ENCODE results near the gene PLD2. TPM values are rescaled to one million over a fixed set of nuclear protein-coding genes. Genes with fewer than 3 reads are reported as not detected.

Gene PLD2, protein sequence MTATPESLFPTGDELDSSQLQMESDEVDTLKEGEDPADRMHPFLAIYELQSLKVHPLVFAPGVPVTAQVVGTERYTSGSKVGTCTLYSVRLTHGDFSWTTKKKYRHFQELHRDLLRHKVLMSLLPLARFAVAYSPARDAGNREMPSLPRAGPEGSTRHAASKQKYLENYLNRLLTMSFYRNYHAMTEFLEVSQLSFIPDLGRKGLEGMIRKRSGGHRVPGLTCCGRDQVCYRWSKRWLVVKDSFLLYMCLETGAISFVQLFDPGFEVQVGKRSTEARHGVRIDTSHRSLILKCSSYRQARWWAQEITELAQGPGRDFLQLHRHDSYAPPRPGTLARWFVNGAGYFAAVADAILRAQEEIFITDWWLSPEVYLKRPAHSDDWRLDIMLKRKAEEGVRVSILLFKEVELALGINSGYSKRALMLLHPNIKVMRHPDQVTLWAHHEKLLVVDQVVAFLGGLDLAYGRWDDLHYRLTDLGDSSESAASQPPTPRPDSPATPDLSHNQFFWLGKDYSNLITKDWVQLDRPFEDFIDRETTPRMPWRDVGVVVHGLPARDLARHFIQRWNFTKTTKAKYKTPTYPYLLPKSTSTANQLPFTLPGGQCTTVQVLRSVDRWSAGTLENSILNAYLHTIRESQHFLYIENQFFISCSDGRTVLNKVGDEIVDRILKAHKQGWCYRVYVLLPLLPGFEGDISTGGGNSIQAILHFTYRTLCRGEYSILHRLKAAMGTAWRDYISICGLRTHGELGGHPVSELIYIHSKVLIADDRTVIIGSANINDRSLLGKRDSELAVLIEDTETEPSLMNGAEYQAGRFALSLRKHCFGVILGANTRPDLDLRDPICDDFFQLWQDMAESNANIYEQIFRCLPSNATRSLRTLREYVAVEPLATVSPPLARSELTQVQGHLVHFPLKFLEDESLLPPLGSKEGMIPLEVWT
- total RNA-seq = 10 to 100 TPM; 22.2 to 30.3 TPM
- long read RNA-seq, donor 1, partial matches to known transcripts = 4 of 9 reads
- long read RNA-seq, donor 1, other reads (novel, unspliced or antisense) = 2 of 9 reads
- long read RNA-seq, donor 2, transcript PLD2-201 (25 exons, 3,503 nt) = major isoform, 6 of 17 reads
- long read RNA-seq, donor 2, partial matches to known transcripts = 5 of 17 reads
- long read RNA-seq, donor 2, other reads (novel, unspliced or antisense) = 2 of 17 reads

- DNase-seq (ENCODE audit: low spot score) = peak; percentile 95
- intact Hi-C loops (cut with DNase I) = no loop called here
Observed at GRCh38 chr17:4806777-4807604, at the start of gene PLD2. PLD2 (plus strand) TSS chr17:4807152; CDS start chr17:4807773, 621 bp downstream.

DNA sequence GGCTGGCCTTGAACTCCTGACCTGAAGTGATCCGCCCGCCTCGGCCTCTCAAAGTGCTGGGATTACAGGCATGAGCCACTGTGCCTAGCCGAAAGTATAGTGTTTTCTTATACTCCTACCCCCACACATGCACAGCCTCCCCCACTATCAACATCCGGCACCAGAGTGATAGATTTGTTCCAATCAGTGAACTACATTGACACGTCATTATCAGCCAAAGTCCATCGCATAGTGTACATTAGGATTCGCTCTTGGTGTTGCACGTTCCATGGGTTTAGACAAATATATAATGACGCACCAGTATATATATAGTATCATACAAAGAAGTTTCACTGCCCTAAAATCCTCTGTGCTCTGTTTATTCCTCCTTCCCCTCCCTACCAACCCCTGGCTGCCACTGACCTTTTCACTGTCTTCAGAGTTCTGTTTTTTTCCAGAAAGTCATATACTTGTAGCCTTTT, 47.1 kb upstream of the PLD2 start:
- intact Hi-C loops (cut with DNase I) = no loop called here
- no peak for DNase-seq (ENCODE audit: low spot score)

- no peak for DNase-seq (ENCODE audit: low spot score)
- intact Hi-C loops (cut with DNase I) = no loop called here
Observed at GRCh38 chr17:4764595-4764994, 42.4 kb upstream of the PLD2 start.

DNA sequence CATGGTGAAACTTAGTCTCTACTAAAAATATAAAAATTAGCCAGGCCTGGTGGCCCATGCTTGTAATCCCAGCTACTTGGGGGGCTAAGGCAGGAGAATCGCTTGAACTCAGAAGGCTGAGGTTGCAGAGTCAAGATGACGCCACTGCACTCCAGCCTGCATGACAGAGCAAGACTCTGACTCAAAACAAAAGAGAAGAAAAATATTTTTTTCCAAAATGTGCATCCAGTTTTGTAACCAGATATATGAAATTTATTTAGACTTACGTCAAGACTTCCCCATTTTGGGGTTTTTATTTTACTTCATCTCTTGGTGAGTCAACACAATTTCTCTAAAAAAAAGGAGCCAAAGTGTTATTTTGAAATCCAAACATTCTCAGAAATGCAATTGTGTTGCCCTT, 40.8 kb upstream of the PLD2 start:
- DNase-seq (ENCODE audit: low spot score) = no peak
- intact Hi-C loops (cut with DNase I) = no loop called here

DNA sequence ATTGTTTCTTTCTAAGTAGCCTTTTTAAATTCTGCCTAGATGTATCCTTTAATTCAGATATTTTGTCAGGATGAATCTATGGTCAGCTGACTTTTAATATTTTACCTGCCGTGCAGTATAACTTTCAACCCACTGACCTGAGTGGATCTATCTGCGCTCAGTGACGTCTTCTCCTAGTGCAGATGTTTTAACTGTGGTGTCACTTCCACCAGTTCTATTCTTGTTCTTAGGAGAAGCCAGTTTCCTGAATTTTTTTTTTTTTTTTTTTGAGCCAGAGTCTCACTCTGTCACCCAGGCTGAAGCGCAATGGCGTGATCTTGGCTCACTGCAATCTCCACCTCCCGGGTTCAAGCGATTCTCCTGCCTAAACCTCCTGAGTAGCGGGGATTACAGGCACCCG, 40.2 kb upstream of the PLD2 start:
- DNase-seq (ENCODE audit: low spot score) = no peak
- intact Hi-C loops (cut with DNase I) = no loop called here

GRCh38 chr17:4768298-4768697, 38.7 kb upstream of the PLD2 start:
- no peak for DNase-seq (ENCODE audit: low spot score)
- intact Hi-C loops (cut with DNase I) = no loop called here

DNA sequence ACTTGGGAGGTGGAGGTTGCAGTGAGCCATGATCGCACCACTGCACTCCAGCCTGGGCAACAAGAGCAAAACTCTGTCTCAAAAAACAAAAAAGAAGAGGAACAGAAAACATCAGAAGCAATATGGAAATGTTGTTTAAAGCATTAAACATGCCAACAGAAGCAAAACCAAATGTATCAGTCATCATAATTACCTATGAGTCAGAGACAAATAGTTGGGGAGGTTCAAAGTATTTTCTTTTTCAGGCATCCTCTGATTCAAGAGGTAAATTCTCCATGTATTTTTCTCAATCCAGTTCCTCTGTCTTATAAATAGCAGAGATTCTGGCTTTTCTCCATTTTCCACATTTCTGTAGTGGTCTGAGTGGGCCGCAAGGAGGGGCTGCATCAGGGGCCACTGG, 37.3 kb upstream of the PLD2 start:
- intact Hi-C loops (cut with DNase I) = no loop called here
- no peak for DNase-seq (ENCODE audit: low spot score)

DNA sequence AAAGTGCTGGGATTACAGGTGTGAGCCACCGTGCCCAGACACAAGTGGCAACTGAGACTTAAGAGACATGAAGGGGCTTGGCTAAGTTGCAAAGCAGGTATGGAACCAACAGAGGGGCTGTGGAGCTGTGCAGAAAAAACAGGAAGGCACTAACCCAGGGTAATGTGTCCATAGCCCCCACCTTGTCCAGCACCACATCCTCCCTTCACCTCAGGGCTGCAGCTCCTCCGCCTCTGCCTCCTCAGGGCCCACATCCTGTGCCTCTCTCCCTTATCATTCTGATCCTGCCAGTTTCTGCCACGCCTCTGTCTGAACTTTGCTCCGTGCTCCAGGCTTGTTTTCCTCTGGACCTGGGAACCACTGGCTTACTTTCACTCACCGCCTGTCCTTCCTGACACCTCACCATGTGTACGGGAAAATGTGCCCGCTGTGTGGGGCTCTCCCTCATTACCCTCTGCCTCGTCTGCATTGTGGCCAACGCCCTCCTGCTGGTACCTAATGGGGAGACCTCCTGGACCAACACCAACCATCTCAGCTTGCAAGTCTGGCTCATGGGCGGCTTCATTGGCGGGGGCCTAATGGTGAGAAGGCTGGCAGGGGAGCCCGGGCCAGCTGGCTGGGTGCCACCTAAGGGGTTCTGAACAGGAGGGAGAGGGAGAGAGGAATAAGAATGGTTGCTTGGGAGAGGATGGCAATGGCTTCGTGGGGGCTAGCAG, 35.3 kb upstream of the PLD2 start, which contains the start of gene TM4SF5:
TM4SF5 (plus strand) TSS at position 368 of the 716 bp plus-strand sequence; CDS start at position 405, 37 bp downstream.
- intact Hi-C loops (cut with DNase I) = no loop called here
- DNase-seq (ENCODE audit: low spot score) = no peak

DNA sequence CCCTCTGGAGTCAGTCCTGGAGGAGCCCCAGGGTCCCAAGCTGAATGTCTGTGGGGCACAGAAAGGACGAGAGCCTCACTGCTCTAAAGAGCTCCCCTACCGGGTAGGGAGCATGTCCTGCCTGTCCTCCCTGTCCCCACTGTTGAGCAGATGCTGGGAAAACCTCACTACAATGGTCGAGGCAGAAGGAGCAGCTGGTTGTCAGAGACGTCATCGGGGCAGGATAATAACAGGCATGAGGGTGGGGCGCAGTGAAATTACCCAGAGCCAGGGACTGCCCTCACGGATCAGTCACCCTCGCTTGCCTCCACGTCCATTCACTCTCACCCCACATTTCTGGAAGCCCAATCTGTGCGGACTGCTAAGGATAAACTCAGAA, 34.7 kb upstream of the PLD2 start:
- intact Hi-C loops (cut with DNase I) = no loop called here
- DNase-seq (ENCODE audit: low spot score) = no peak

DNA sequence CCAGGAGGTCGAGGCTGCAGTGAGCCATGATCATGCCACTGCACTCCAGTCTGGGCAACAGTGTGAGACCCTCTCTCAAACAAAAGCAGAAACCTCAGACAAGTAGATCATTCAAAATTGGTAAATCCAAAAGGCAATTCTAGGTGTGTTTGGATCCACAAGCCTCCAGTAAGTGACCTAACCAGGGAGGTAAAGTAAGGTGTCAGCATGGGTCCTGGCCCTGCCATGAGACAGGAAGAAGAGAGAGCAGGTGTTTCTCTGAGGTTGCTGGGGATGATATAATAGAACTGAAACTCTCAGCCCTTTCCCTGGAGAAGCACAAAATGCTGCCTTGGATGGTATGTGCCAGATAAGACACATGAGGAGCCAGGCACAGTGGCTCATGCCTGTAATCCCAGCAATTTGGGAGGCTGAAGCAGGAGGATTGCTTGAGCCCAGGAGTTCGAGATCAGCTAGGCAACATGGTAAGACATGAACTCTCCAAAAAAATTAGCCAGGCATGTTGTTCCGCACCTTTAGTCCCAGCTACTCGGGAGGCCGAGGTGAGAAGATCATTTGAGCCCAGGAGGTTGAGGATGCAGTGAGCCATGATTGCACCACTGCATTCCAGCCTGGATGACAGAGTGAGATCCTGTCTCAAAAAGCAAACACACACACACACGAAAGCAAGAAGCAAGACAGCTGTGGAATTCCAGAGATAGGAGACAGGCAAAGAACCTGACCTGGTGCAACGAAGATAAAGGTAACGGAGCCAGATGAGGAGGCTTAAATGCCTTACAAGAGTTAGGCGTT, 28.8 kb upstream of the PLD2 start:
- DNase-seq (ENCODE audit: low spot score) = no peak
- intact Hi-C loops (cut with DNase I) = no loop called here

GRCh38 chr17:4780325-4780955, 26.5 kb upstream of the PLD2 start:
- DNase-seq (ENCODE audit: low spot score) = no peak
- intact Hi-C loops (cut with DNase I) = no loop called here

DNA sequence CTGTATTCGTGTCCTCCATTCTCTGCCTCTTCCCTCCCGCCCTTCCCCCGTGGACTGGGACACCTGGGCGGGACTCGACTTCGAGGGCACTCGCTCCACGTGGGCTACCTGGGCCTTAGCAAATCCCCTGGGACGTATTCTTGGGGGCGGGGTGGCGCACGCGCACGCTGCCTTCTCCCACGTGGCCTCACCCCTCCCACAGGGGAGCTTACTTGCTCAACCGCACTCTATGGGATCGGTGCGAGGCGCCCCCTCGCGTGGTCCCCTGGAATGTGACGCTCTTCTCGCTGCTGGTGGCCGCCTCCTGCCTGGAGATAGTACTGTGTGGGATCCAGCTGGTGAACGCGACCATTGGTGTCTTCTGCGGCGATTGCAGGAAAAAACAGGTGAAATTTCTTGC, 24.3 kb upstream of the PLD2 start:
- intact Hi-C loops (cut with DNase I) = no loop called here
- no peak for DNase-seq (ENCODE audit: low spot score)

GRCh38 chr17:4785311-4786105, 21.4 kb upstream of the PLD2 start:
- peak; percentile 82 for DNase-seq (ENCODE audit: low spot score)
- intact Hi-C loops (cut with DNase I) = loop anchor here (5.0 kb wide), 1 partner anchor 102 kb away; no protein-coding TSS in a partner anchor

GRCh38 chr17:4786106-4786511, 20.8 kb upstream of the PLD2 start, which contains the start of gene VMO1:
VMO1 (minus strand) TSS chr17:4786364; CDS start chr17:4786352, 12 bp downstream.
- DNase-seq (ENCODE audit: low spot score) = peak; percentile 85
- intact Hi-C loops (cut with DNase I) = loop anchor here (5.0 kb wide), 1 partner anchor 101 kb away; no protein-coding TSS in a partner anchor

DNA sequence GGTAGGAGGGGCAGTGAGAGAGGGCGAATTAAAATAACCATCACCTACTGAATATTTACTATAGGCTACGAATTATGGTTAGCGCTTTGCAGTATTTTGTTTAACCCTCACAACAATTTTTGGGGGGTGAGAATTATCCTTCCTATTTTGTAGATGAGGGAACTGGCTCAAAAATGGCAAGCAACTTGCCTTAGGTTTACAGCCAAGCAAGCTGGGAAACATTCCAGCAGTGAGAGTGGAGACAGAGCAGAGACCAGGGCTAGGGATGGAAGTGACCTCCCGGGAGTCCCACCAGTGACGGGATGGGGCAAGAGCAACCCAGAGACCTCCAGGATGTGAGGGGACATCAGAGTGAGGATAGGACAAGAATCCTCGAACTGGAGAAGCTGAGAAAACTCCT, 20.4 kb upstream of the PLD2 start:
- no peak for DNase-seq (ENCODE audit: low spot score)
- intact Hi-C loops (cut with DNase I) = loop anchor here (5.0 kb wide), 1 partner anchor 101 kb away; no protein-coding TSS in a partner anchor
